ENCODE data around the gene IRGQ.

The IRGQ gene

GRCh38 chr19:43584484-43584883, 11.4 kb downstream of the IRGQ start:
- TF ChIP-seq CTCF (IDR thresholded peaks at IDR 0.05; ENCODE audit: low read length) (no peak), EZH2 (IDR thresholded peaks at IDR 0.05; ENCODE audit: borderline replicate concordance, low read length) (no peak)
- Histone ChIP-seq H3F3A (ENCODE audit: insufficient read depth, low read length) (no peaks in the 10 kb centered on the region), H3K27ac (ENCODE audit: low read depth, low read length, poor library complexity, severe bottlenecking) (peak overlapping the region; percentile 36), H3K4me2 (ENCODE audit: low read length) (no peak overlapping the region), H3K27me3 (ENCODE audit: insufficient read depth, low read length) (no peaks in the 10 kb centered on the region), H2AFZ (ENCODE audit: low read length) (peak overlapping the region; percentile 56; the same call in 1 of the 2 replicates), H3K9me3 (ENCODE audit: low read length) (no peaks in the 10 kb centered on the region), H3K36me3 (ENCODE audit: insufficient read depth, low read length) (no peaks in the 10 kb centered on the region), H3K4me3 (ENCODE audit: low read depth, low read length, poor library complexity, severe bottlenecking) (no peak overlapping the region), H4K20me1 (ENCODE audit: insufficient read depth, low read length) (no peaks in the 10 kb centered on the region), H3K4me1 (ENCODE audit: insufficient read depth, low read length, severe bottlenecking) (peaks cover 15% of the 10 kb centered on the region), H3K9ac (ENCODE audit: low read length) (no peak overlapping the region), H3K79me2 (ENCODE audit: insufficient read depth, low read length) (no peaks in the 10 kb centered on the region), H3K9me2 (ENCODE audit: low read depth, low read length) (no peaks in the 10 kb centered on the region)

GRCh38 chr19:43582495-43582894, 13.4 kb downstream of the IRGQ start:
- no peak overlapping the region for H3K4me3 ChIP-seq (ENCODE audit: low read depth, low read length, poor library complexity, severe bottlenecking)
- H2AFZ ChIP-seq (ENCODE audit: low read length), result no peak overlapping the region
- no peak overlapping the region for H3K4me2 ChIP-seq (ENCODE audit: low read length)
- TF ChIP-seq CTCF (IDR thresholded peaks at IDR 0.05; ENCODE audit: low read length) (no peak), EZH2 (IDR thresholded peaks at IDR 0.05; ENCODE audit: borderline replicate concordance, low read length) (no peak)
- no peak overlapping the region for H3K27ac ChIP-seq (ENCODE audit: low read depth, low read length, poor library complexity, severe bottlenecking)
- H3K9ac ChIP-seq (ENCODE audit: low read length), result no peak overlapping the region
- H3K9me2 ChIP-seq (ENCODE audit: low read depth, low read length), result no peaks in the 10 kb centered on the region
- peaks cover 15% of the 10 kb centered on the region for H3K4me1 ChIP-seq (ENCODE audit: insufficient read depth, low read length, severe bottlenecking)
- no peaks in the 10 kb centered on the region for H3K9me3 ChIP-seq (ENCODE audit: low read length)
- no peaks in the 10 kb centered on the region for H4K20me1 ChIP-seq (ENCODE audit: insufficient read depth, low read length)
- H3K79me2 ChIP-seq (ENCODE audit: insufficient read depth, low read length), result no peaks in the 10 kb centered on the region
- H3K36me3 ChIP-seq (ENCODE audit: insufficient read depth, low read length), result no peaks in the 10 kb centered on the region
- no peaks in the 10 kb centered on the region for H3K27me3 ChIP-seq (ENCODE audit: insufficient read depth, low read length)
- H3F3A ChIP-seq (ENCODE audit: insufficient read depth, low read length), result no peaks in the 10 kb centered on the region

GRCh38 chr19:43581467-43581866, 14.5 kb downstream of the IRGQ start:
- Histone ChIP-seq H3K9me2 (ENCODE audit: low read depth, low read length) (no peaks in the 10 kb centered on the region), H3K4me2 (ENCODE audit: low read length) (no peak overlapping the region), H3K79me2 (ENCODE audit: insufficient read depth, low read length) (no peaks in the 10 kb centered on the region), H3K27me3 (ENCODE audit: insufficient read depth, low read length) (no peaks in the 10 kb centered on the region), H3K9me3 (ENCODE audit: low read length) (no peaks in the 10 kb centered on the region), H3K4me1 (ENCODE audit: insufficient read depth, low read length, severe bottlenecking) (peaks cover 15% of the 10 kb centered on the region), H3K4me3 (ENCODE audit: low read depth, low read length, poor library complexity, severe bottlenecking) (no peak overlapping the region), H4K20me1 (ENCODE audit: insufficient read depth, low read length) (no peaks in the 10 kb centered on the region), H2AFZ (ENCODE audit: low read length) (no peak overlapping the region), H3K36me3 (ENCODE audit: insufficient read depth, low read length) (no peaks in the 10 kb centered on the region), H3F3A (ENCODE audit: insufficient read depth, low read length) (no peaks in the 10 kb centered on the region), H3K9ac (ENCODE audit: low read length) (no peak overlapping the region), H3K27ac (ENCODE audit: low read depth, low read length, poor library complexity, severe bottlenecking) (no peak overlapping the region)
- TF ChIP-seq EZH2 (IDR thresholded peaks at IDR 0.05; ENCODE audit: borderline replicate concordance, low read length) (no peak), CTCF (IDR thresholded peaks at IDR 0.05; ENCODE audit: low read length) (no peak)

Measured in OCI-LY1 (cell line).